AG09319 (cell line): ENCODE data around the gene BCL2L15.

Experiments
- DNase-seq: peaks from one replicate; pipeline ENCODE4 v3.0.0-alpha.2; 2010; ENCODE audit warnings: low read depth; ENCODE audit errors: extremely low read depth
- CTCF ChIP-seq: IDR thresholded peaks from 2 replicates; pipeline ENCODE4 v1.5.1; 2011; ENCODE audit warnings: low read depth, mild to moderate bottlenecking, inconsistent platforms, low read length, moderate library complexity

BCL2L15 gene

GRCh38 chr1:113868387-113869083 is 18.8 kb downstream of the BCL2L15 start:
- DNase-seq: no peak
- no peak for TF ChIP-seq CTCF

GRCh38 chr1:113861641-113862040 is 25.7 kb downstream of the BCL2L15 start:
- DNase-seq: no peak
- no peak for TF ChIP-seq CTCF

- DNase-seq: no peak
- TF ChIP-seq CTCF: no peak
These were observed 26.5 kb downstream of the BCL2L15 start for GRCh38 chr1:113860891-113861290.

GRCh38 chr1:113859478-113860175 is 27.8 kb downstream of the BCL2L15 start:
- no peak for TF ChIP-seq CTCF
- DNase-seq: no peak

GRCh38 chr1:113858982-113859381 is 28.4 kb downstream of the BCL2L15 start:
- no peak for DNase-seq
- TF ChIP-seq CTCF: no peak

- DNase-seq: no peak
- no peak for TF ChIP-seq CTCF
These were observed 29.0 kb downstream of the BCL2L15 start for GRCh38 chr1:113858418-113858817.

- TF ChIP-seq CTCF: no peak
- no peak for DNase-seq
These were observed 29.6 kb downstream of the BCL2L15 start for GRCh38 chr1:113857776-113858175.
